Measurements from ENCODE around the gene ARHGEF12.

- TF ChIP-seq CTCF (IDR thresholded peaks at IDR 0.05) (no peak), POLR2A (IDR thresholded peaks at IDR 0.05) (no peak)
Measured at GRCh38 chr11:120482149-120482548, 145.9 kb downstream of the ARHGEF12 start.

All from uterus (tissue), 2 donors.